ENCODE measurements around the gene KIAA0232. TPM values are rescaled to one million over a fixed set of nuclear protein-coding genes. Genes with fewer than 3 reads are reported as not detected.

The KIAA0232 gene
- total and polyA plus RNA-seq, 9 of the 15 experiments (the other 6 are each of a cell fraction or from before 2014, with no cell fraction given) = 3.5 to 17.4 (median 13.0) TPM

GRCh38 chr4:6783111-6783981 is 819 bp downstream of the KIAA0232 start (continued):
- TF ChIP-seq ZNF318 (IDR thresholded peaks at IDR 0.05; ENCODE audit: borderline replicate concordance in 1 of 2, low read depth in 1 of 2) = no peak
- 0 out of 2 replicates have a peak, but pooled peaks have one; percentile 16 for TF ChIP-seq SMC3 (conservative IDR thresholded peaks at IDR 0.05; ENCODE audit: insufficient read depth, low read depth, low read length)
- TF ChIP-seq HNRNPH1 (optimal IDR thresholded peaks at IDR 0.05; ENCODE audit: low read depth, low read length) = no peak
- no peak for TF ChIP-seq MCM7 (IDR thresholded peaks at IDR 0.05)
- no peak for TF ChIP-seq ATF4 (CRISPR knock-in tag; IDR thresholded peaks at IDR 0.05)
- TF ChIP-seq ZNF263 (CRISPR knock-in tag; IDR thresholded peaks at IDR 0.05; ENCODE audit: borderline replicate concordance) = peak; percentile 36; the same call in 1 of the 2 replicates
- TF ChIP-seq LARP7 (IDR thresholded peaks at IDR 0.05) = no peak
- peak; percentile 64; the same call in 1 of the 2 replicates for TF ChIP-seq E2F3 (CRISPR knock-in tag; IDR thresholded peaks at IDR 0.05)
- no peak for TF ChIP-seq DIDO1 (tag; IDR thresholded peaks at IDR 0.05; ENCODE audit: low read depth)
- no peak for TF ChIP-seq PPARD (CRISPR knock-in tag; IDR thresholded peaks at IDR 0.05)
- no peak for TF ChIP-seq AFF1 (IDR thresholded peaks at IDR 0.05; ENCODE audit: low read depth in 1 of 2, partially characterized antibody in 2 of 2)
- TF ChIP-seq PRPF4 (IDR thresholded peaks at IDR 0.05; ENCODE audit: insufficient read depth, low read depth, low read length, poor library complexity, severe bottlenecking) = no peak
- TF ChIP-seq CHD2 (IDR thresholded peaks at IDR 0.05; ENCODE audit: low read depth, low read length) = no peak; the same call in 1 of the 2 replicates
- no peak for TF ChIP-seq GTF2F1 (IDR thresholded peaks at IDR 0.05; ENCODE audit: low read depth, low read length)

Data from K562 (cell line).